OCI-LY1 (cell line): ENCODE results near the gene CPPED1.

Experiments used
- EZH2 ChIP-seq: fragments of 200-600 bp; sonication (generic), shearing (Covaris generic); IDR thresholded peaks from 2 replicates; pipeline ENCODE4 v1.8.0; 2017; ENCODE audit warnings: borderline replicate concordance, mixed run types, mild to moderate bottlenecking, antibody characterized with exemption, low read length, moderate library complexity, mixed read lengths
- TF ChIP-seq, protein P1 (sequence below): fragments of 200-600 bp; sonication (generic), shearing (Covaris generic); IDR thresholded peaks from 2 replicates; pipeline ENCODE4 v1.5.1; 2017; ENCODE audit warnings: mild to moderate bottlenecking, antibody characterized with exemption, low read length, moderate library complexity, mixed read lengths

DNA sequence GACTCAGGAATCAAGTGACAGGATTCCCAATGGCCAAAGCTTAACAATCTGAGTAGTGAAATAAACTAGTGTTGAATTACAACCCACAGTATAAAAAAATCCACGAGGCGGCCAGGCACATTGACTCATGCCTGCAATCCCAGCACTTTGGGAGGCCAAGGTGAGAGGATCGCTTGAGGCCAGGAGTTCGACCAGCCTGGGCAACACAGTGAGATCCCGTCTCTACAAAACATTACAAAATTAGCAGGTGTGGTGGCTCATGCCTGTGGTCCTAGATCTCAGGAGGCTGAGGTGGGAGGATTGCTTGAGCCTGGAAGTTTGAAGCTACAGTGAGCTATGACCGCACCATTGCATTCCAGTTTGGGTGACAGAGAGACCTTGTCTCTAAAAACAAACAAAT is 133.8 kb downstream of the CPPED1 start:
- TF ChIP-seq, protein P1, sequence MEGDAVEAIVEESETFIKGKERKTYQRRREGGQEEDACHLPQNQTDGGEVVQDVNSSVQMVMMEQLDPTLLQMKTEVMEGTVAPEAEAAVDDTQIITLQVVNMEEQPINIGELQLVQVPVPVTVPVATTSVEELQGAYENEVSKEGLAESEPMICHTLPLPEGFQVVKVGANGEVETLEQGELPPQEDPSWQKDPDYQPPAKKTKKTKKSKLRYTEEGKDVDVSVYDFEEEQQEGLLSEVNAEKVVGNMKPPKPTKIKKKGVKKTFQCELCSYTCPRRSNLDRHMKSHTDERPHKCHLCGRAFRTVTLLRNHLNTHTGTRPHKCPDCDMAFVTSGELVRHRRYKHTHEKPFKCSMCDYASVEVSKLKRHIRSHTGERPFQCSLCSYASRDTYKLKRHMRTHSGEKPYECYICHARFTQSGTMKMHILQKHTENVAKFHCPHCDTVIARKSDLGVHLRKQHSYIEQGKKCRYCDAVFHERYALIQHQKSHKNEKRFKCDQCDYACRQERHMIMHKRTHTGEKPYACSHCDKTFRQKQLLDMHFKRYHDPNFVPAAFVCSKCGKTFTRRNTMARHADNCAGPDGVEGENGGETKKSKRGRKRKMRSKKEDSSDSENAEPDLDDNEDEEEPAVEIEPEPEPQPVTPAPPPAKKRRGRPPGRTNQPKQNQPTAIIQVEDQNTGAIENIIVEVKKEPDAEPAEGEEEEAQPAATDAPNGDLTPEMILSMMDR: no peak
- no peak for TF ChIP-seq EZH2
